DMS53 treated with DMSO at 0.1 percent for 48 hours (cell line): ENCODE measurements around the gene TINAGL1.
A peak's percentile ranks its signal among the peaks of the same experiment; 100 is the strongest.
"Not testable (repeated sequence)": the region's sequence is repeated elsewhere in the genome, so short reads cannot be mapped to it uniquely, and the experiment has no call there.

Experiments
- DNase-seq: peaks from one replicate; lab custom pipeline; 2025; ENCODE audit not compliant: unreplicated experiment; lab: John Stamatoyannopoulos, UW

The TINAGL1 gene

DNA sequence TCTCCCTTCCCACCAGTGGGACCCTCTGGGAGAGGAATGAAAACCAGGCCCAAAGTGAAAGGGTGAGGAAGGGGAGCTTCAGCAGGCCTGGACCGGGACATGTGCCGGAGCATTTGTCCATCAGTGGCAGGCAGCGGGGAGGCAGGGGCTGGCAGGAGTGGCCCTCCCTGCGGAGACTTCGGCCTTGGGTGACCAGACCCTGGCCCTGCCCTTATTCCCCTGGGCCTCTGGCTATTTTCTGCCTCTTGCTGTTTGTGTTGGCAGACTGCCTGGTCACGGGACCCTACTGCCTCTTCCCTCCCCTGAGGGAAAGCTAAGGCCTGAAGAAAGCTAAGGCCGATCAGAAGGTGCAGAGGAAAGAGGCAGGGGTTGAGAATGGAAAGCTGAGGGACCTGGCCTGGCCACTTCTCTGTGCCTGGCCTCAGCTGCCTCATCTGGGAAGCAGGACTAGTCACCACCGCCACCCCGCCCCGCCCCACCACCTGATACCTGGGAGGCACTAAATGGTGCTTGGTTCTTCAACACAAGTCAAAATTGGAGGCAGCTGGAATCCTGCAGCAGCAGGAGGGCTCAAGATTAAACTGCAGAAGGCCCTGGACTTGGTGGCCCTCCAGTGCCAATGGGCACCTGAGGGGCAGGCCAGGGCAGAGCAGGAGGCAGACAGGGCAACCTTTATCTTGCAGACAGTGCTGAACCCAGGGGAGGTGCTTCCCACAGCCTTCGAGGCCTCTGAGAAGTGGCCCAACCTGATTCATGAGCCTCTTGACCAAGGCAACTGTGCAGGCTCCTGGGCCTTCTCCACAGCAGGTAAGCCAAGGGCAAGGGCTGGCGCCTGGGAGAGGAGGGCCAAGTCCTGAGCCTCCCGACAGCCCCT lies 7.9 kb downstream of the TINAGL1 start:
- peak; percentile 11 for DNase-seq

DNA sequence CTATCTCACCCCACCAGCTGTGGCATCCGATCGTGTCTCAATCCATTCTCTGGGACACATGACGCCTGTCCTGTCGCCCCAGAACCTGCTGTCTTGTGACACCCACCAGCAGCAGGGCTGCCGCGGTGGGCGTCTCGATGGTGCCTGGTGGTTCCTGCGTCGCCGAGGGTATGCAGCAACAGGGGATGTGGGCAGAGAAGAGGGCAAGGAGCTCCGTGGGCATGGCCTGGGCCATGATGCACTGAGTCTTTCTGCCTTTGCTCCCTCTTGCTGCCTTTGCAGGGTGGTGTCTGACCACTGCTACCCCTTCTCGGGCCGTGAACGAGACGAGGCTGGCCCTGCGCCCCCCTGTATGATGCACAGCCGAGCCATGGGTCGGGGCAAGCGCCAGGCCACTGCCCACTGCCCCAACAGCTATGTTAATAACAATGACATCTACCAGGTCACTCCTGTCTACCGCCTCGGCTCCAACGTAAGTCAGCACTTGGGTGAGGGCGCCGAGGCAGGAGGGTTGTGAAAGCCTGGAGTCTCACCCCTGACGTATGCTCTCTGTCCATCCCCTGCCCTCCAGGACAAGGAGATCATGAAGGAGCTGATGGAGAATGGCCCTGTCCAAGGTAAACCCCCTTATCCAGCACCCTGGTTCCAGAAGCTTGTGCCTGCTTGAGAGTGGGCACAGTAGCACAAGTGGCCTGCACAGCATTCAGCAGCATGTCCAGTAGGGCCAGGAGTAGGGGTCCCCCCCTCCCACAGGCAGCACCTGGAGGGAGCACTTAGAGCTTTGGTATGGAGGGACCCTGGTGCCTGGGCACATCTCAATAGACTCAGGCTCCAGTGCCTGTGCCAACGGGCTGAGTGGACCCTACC lies 8.8 kb downstream of the TINAGL1 start:
- no peak for DNase-seq

DNA sequence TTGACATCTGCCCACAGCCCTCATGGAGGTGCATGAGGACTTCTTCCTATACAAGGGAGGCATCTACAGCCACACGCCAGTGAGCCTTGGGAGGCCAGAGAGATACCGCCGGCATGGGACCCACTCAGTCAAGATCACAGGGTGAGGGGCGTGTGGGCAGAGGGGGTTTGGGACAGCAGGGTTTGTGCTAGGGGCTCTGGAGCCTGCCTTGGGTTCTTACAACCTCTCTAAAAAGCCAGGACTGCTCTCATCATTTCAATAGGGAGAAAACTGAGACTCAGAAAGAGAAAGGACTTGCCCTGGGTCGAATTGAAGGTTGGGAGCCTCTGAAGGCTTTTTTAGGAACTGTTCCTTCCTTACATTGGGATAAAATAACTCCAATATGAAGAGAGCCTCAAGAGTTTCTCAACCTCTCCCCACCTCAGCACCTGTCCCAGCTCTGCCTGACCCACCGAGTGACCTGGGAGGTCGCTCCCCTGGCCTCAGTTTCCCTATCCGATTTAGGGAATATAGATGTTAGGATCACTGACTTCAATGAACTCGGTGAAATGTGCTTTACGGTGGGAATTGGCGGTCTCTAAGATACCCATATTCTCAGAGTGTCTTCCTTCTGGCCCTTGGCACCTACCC lies 9.5 kb downstream of the TINAGL1 start:
- no peak for DNase-seq

DNA sequence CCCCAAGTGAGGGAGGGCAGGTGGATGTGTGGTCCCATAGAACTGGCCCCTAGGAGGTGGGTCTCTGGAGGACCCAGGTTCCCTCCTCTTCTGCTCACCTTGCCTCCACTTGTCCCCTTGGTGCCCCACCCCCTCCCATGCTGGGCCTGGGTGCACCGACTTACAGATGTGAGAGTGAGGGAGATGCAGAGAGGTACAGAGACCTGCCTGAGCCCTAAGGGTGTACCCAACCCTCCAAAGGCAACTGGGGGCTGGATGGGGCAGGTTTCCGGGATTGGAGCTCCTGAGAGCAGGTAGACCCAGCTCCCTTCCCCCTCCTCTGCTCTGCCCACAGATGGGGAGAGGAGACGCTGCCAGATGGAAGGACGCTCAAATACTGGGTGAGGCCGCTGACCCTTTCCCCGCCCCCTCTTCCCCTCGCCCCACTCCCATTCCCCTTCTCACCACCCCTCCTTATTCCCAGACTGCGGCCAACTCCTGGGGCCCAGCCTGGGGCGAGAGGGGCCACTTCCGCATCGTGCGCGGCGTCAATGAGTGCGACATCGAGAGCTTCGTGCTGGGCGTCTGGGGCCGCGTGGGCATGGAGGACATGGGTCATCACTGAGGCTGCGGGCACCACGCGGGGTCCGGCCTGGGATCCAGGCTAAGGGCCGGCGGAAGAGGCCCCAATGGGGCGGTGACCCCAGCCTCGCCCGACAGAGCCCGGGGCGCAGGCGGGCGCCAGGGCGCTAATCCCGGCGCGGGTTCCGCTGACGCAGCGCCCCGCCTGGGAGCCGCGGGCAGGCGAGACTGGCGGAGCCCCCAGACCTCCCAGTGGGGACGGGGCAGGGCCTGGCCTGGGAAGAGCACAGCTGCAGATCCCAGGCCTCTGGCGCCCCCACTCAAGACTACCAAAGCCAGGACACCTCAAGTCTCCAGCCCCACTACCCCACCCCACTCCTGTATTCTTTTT lies 10.3 kb downstream of the TINAGL1 start:
- no peak for DNase-seq

DNA sequence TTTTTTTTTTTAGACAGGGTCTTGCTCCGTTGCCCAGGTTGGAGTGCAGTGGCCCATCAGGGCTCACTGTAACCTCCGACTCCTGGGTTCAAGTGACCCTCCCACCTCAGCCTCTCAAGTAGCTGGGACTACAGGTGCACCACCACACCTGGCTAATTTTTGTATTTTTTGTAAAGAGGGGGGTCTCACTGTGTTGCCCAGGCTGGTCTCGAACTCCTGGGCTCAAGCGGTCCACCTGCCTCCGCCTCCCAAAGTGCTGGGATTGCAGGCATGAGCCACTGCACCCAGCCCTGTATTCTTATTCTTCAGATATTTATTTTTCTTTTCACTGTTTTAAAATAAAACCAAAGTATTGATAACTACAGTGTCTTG lies 11.0 kb downstream of the TINAGL1 start:
- not testable (repeated sequence) for DNase-seq

DNA sequence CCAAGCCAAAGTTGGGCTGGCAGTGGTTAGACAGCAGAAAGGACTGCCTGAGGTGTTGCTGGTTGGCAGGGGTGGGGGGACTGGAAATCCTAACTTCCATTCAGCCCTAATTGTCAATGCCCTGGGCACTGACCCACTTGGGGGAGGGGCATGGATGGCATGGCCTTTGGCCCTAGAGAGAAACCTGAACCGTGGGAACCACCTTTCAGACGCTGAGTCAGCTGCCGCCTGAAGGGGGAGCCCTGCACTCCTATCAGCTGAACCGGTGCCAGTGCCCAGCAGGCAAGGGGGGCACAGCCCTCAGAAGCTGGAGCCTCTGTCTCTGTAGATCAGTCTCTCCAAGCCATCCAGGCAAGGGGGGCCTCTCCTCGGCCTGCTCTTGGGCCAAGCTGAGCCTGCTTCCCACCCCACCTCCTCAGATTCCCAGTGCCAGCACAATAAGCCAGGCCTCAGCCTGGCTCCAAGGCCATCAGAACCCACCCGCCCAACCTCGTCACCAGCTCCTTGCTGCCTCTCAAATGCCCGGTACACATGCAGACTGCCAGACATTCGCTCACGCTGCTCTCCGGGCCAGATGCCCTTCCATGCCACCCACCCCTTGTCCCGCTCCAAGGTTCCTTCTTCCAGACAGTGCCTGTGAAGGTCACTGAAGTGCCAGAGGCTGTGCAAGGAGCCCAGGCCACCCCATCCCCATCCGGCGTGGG lies 11.6 kb downstream of the TINAGL1 start:
- peak; percentile 73 for DNase-seq

DNA sequence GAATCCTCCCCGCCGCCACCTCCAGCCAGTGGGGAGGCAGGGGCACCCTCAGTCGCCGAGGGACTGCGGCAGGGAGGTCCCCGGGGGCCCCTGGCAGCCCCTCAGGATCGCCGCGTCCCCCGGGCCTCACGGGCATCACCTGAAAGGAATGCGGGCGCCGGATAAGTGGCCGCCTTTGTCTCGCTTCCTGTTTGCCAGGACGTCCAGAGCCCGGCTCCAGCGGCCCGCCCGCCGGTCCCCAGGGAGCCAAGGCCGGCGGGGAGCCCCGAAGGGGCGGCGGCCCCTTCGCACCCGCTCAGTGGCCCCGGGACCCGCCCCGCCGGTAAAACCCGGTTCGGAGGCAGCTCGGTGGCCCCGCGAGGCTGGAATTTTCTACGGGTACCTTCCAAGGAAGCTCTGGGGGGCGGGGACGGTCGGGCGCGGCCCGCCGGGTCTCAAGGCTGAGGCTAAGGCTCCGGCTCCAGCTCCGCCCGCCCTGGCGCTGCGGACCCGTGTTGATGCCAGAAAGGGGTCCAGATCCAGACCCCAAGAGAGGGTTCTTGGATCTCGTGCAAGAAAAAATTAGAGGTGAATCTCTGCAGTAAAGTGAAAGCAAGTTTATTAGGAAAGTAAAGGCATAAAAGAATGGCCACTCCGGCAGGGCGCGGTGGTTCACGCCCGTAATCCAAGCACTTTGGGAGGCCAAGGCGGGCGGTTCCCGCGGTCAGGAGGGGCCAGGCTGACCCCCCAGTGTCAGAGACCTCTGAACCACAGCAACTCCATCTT lies 12.6 kb downstream of the TINAGL1 start:
- no peak for DNase-seq

DNA sequence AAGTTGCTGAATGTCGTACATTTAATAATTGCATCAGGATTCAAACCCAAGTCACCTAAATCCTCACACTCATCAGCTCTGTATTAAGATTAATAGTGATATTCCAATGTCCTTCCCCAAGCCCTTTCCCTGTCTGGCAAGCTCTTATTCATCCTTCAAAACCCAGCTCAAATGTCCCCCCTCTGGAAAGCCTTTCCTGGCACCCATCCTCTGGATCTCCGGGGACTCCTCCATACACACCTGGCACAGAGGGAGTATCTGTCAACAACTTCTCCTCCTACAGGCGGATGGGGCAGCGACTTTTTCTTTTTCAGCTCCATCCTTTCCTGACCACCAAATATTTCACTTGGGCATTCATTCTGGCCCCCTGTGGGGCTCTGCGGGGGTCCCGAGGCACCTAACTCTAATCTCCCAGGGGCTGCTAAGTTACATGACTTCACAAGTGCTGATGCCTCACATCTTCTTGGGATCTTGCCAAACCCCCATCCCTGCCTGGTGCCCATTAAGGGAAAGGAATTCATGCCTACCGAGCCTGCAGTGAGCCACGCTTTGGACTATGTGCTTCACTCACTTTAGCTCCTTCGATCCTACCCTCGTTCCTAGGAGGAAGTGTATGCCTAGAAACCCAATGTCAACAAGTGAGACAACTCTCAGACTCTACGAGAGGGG lies 15.2 kb downstream of the TINAGL1 start:
- no peak for DNase-seq

DNA sequence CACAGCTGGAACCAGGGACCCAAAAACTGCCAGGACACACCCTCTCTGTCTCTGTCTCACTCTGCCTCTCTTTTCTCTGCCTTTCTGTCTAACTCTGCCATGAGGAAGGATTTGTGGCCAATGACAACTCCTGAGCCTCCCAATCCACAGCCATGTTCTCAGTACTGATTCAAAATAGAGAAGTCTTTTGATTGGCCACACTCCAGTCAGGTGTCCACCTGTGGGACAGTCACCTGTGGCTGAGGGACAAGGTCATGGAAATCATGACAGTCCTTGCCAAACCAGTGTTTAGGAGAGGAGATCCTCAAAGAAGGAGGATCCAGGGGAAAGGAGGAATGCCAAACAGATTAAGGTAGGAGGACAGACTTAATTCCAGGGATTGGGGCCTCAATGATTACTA lies 15.8 kb downstream of the TINAGL1 start:
- no peak for DNase-seq

DNA sequence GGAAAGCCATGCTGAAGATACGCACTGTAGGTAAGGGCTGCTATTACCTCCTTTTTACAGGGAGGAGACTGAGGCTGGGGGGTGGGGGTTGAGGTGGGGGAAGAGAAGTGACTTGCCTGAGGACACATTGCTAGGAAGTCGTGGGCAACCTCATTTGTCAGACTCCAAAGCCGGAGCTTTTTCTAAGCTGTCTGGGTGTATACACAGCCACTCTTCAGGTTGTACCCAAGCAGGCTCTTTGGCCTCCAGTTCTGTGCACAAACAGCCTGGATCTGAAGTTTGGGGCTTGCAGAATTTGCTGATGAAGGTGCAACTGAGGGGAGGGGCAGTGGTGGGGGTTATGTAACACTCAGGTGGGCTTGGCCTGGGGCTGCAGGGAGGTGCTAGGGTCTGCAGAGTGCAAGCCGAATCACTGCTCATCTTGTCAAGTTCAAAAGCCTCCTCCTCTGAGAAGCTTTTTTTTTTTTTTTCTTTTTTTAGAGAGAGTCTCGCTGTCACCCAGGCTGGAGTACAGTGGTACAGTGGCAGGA lies 16.9 kb downstream of the TINAGL1 start:
- no peak for DNase-seq

DNA sequence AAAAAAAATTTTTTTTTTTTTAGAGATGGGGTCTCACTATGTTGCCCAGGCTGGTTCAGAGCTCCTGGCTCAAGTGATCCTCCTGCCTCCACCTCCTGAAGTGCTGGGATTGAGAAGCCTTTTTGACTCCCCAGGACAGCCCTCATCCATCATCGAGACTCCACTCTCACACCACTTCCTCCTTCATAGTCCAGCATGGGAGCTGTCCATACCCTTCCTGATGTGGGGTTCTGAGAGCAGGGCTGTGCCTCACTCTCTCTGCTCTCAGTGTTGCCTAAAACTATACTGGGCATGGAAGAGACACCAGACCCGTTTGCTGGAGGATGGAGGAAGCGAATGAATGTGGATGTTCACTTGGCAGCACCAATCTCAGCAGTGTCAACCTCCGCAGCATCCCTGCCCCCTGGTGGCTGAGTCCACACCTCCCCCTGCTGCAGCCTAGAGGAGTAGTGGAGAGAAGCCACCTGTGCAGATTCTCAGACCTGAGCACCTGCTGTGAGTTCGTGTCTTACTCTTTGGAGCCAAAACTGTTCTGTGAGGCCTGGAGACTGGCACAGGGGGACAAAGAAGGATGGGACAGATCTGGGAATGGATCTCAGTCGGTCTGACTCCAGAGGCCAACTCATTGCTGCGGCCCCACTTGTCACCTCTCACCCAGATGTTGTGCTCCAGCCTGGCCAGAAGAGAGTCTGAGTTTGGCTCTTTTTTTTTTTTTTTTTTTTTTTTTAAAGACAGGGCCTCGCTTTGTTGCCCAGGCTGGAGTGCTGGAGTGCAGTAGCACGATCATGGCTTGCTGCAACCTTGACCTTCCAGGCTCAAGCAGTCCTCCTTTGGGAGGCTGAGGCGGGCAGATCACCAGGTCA lies 17.7 kb downstream of the TINAGL1 start:
- DNase-seq = peak; percentile 88

DNA sequence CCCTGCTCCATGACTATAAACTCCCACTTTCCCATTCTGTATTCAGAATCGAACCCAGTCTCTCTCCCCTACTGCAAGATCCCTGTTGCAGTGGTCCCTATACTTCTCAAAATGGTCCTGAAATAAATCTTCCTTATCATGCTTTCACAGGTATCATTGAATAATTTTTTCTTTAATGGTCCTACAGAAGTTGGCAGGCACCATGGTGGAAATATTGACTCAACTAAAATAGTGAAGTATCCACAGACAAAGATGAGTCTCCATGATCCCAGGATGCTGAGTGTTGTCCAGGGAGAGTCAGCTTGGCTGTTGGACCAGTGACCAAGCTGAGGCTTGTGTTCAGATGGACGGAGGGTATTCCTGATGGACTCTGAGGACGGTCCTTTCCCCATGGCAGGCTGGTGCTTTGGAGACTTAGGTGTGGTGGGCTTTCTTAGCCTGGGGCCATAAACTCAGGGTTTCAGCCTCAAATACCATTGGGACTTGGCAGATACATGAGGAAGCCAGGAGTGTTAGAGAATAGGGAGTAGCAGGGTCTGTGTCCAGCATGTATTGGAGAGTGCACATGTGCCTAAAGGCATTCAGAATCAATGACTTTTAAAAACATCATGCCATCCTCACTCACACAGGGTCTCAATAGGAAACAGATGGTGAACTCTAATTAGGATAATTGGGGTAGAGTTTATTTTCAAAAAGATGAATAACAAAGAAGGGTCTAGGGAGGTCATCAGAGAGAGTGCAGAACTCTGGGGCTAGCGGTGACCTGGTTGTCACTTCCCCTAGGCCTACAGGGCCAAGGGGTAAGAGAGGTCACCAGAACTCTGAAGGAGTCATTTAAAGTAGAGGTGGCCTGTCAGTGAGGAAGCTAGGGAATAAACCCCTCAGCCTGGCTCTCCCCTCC lies 19.8 kb downstream of the TINAGL1 start:
- DNase-seq = no peak

DNA sequence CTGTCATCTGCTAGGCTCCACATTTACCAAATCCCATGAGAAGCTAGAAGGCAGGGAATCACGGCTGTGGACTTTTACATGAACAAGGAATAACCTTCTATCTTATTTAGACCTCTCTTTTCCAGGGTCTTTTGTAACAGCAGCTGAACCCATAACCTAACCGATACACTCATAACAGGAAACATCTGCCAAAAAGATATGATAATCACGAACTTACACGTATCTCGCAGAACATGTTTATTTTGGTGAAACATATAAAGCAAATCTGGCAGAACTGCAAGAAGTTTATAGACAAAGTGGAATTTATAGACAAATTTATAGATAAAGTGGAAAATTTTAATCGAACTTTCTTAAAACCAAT lies 20.4 kb downstream of the TINAGL1 start:
- DNase-seq = no peak

DNA sequence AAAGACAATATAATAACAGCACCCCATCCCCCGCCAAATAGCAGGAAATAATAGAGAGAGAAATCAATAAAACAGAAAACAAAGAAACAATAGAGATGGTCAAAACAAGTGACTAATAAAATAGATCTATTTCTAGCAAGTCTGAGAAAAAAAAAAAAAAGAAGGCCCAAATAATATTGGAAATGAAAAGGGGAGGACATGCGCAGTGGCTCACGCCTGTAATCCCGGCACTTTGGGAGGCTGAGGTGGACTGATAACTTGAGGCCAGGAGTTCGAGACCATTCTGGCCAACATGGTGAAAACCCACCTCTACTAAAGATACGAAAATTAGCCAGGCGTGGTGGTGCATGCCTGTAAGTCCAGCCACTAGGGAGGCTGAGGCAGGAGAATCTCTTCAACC lies 22.7 kb downstream of the TINAGL1 start:
- no peak for DNase-seq

DNA sequence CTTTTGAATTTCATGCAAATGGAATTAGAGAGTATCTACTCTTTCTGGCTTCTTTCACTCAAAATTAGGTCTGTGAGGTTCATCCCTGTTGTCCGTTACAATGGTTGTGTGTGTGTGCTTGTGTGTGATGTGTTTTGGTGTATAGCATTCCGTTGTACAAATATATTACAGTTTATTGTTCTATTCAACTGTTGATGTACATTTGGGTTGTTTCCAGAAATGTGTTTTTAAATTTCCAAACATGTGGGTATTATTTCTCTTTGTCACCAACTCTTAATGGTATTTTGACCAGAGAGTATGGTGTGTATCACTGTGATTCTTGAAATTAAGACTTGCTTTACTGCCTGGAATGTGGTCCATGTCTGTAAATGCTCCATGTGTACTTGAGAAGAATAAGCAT lies 24.3 kb downstream of the TINAGL1 start:
- no peak for DNase-seq

DNA sequence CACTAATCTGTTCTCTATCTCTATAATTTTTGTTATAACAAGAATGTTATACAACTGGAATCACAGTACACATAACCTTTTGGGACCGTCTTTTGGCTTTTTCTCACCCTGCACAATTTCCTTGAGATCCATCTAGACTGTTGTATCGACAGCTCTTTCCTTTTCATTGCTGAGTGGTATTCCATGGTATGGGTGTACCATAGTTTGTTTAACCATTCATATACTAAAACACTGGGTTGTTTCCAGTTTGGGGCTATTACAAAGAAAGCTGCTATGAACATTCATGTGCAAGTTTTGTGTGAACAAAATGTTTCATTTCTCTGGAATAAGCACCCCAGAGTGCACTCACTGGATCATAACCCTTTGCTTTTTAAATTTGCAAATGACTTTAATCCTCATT lies 25.8 kb downstream of the TINAGL1 start:
- no peak for DNase-seq
